HG03571 (cell line): ENCODE results near the gene KIDINS220.

ENCODE experiments used
- ATAC-seq: cut with Tn5 transposase; IDR thresholded peaks from one replicate; pipeline ENCODE4 v1.9.1; 2021; ENCODE audit not compliant: unreplicated experiment

KIDINS220 gene

DNA sequence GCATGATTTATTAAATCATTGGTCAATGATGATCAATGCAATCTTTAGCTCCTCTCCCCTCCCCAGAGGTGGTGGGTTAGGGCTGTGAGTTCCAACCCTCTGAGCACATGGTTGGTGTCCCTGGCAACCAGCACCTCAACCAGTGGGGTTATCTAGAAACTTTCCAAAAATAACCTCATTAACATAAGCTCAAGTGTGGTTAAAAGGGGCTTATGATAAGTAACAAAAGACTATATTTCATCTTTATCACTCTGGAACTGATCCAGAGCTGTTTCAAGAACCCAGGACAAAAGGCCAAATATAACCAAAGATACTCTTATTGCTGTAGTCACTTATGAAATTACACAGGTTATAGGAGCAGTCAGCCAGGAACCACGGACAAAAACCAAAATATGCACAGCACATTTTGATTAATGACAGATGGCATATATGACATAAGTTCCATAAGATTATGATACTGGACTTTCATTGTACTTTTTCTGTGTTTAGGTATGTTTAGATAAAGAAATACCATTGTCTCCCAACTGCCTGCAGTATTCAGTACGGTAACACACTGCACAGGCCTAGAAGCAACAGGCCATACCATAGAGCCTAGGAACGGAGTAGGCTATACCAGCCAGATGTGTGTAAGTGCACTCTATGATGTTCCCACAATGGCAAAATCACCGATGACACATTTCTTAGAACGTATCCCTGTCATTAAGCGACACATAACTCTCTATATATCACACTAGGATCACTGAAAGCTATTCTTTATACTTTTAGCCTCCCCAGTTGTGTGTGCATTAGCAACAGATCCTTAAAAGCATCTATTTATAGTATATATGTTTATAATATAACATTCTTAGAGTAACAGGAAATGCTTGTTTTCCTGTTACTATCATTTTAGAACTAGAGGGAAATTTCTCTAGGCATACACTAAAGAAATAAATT is 31.9 kb downstream of the KIDINS220 start:
- no peak for ATAC-seq

DNA sequence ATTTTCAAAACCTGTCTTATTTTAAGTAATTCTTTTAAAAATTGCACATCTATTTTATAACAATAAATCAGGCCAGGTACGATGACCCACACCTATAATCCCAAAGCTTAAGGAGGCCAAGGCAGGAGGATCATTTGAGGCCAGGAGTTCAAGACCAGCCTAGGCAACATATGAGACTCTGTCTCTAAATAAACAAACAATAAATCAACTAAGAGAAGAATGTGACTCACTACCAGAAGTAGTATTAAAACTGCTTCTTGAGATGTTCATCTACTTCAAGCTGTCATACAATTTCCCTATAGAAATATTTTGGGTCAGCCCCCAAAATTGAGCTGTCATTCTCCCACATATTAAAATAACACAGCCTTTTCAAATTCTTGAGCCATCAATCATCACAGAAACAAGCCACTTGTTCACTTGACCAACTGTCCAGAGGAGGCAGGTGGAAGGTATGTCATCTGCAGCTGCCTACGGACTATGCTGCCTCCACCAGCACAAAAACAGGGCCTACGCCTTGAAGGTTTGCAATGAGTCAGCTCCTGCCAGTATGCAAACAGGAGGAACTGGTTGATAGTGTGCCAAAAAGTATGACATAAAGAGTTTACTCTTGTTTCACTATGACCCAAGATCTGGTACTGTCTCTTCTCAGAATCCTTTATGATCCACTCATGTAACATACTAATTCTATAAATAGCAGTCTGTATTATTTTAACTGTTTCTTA is 33.6 kb downstream of the KIDINS220 start:
- ATAC-seq = peak; percentile 91

GRCh38 chr2:8802741-8803140 is 34.7 kb downstream of the KIDINS220 start:
- no peak for ATAC-seq

- ATAC-seq = no peak
These were observed 36.6 kb downstream of the KIDINS220 start for GRCh38 chr2:8800821-8801220.

GRCh38 chr2:8800218-8800617 is 37.2 kb downstream of the KIDINS220 start:
- ATAC-seq = no peak

DNA sequence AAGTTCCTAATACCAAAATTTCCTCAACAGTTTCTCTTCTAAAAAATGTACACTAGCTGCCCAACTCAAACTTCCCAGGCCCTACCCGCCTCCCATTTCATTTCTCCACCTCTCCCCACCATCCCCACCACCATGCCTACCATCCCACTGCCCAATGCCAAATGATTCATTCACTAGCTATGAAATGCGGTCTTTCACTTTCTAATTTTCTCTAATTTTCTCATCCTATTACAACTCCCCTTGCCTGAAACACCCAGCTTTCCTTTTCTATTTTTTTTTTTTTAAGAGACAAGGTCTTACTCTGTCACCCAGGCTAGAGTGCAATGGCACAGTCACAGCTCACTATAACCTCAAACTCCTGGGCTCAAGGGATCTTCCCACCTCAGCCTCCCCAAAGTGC is 38.4 kb downstream of the KIDINS220 start:
- no peak for ATAC-seq

GRCh38 chr2:8798393-8798792 is 39.0 kb downstream of the KIDINS220 start:
- ATAC-seq = no peak

DNA sequence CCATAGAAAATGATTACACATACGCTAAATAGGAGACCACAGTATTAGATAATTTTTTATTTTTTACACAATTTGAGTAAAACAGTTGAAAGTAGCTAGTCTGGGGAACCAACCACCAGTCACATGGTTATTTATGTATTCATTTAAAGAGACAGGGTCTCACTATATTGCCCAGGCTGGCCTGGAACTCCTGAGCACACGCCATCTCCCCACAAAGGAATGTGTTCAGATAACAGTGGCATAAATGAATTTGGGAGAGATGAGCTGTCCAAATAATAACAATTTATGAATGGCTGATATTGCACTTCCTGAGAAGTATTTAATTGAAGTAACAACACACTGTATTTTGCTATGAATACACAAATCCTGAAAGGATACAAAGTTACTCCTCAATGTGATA is 39.7 kb downstream of the KIDINS220 start:
- no peak for ATAC-seq

- ATAC-seq = no peak
These were observed 40.4 kb downstream of the KIDINS220 start for GRCh38 chr2:8796878-8797550.

GRCh38 chr2:8796315-8796848 is 41.0 kb downstream of the KIDINS220 start:
- no peak for ATAC-seq

DNA sequence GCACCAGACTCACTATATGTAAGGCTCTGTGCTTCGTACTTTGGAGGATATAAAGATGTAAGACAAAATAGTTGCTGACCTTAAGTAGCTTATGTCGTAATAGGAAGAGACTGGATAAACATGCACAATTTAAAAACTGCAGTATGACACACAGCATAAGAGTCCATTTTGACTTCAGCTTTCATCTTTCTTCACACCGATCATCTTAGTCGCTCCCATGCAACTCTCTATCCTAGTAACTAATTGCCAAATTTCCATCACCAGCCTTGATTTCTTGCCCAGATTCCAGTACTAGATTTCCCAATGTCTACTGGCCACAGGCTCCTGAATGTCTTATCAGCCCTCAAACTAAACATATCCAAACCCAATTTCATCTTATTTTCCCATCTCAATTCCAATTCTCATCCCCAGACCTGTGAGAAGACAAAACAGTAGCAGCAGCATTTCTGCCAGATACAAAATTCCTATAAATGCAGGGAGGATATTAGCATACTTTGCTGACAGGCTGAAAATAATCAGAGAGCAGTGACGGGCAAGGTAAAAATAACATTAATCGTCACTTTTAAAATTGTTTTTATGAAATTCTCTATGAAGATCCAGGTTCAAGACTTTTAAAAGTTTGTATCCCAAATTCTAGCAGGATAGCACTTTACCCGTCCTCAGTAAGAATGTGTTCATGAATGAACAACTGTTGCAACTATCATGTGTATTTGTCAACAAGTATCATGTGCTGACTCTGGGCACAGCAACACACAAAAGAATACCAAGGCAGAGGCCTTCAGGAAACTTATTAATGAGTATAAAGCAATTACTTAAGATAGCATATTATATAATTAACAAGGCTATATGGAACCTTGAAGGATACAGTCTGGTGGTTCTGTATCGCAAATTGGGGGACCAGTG is 42.2 kb downstream of the KIDINS220 start:
- no peak for ATAC-seq

DNA sequence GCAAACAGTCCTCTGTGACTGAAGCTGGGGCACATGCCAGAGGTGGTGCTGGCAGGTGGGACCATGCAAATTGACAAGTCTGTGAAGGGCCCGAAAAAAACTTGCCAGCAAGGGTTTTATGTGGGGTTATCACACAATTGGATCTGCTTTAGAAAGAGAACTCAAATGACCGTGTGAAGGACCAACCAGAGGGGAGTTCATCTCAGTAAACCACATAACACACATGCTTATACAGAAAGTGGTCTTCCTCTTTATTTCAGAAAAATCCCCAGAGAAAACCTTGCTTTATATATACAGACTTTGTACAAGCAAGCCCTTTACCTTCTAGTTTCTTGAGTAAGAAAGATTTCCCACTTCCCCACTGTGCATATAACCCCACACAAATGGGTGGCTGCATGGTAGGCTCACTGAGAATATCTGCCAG is 46.7 kb downstream of the KIDINS220 start:
- no peak for ATAC-seq

- no peak for ATAC-seq
These were observed 51.0 kb downstream of the KIDINS220 start for GRCh38 chr2:8786463-8786862.

GRCh38 chr2:8779795-8780671 is 57.4 kb downstream of the KIDINS220 start:
- no peak for ATAC-seq

GRCh38 chr2:8774371-8774770 is 63.0 kb downstream of the KIDINS220 start:
- ATAC-seq = no peak

DNA sequence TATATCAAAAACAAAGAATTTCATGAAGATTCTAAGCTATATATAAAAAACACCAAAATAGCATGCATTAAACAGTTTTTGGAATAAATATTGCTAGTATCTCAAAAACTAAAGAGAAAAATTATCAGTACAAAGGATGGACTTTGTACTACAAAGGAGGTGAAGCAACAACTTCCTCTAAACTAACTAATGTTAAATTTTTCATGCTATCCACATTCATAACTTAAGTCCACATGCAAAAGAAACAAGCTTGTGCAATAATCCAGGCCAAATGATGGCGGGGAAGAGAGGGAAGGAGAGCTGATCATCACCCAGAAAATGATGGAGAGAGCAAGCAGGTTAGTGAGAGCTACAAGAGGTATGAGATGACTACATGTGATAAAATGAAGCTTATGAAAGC is 70.1 kb downstream of the KIDINS220 start:
- no peak for ATAC-seq

DNA sequence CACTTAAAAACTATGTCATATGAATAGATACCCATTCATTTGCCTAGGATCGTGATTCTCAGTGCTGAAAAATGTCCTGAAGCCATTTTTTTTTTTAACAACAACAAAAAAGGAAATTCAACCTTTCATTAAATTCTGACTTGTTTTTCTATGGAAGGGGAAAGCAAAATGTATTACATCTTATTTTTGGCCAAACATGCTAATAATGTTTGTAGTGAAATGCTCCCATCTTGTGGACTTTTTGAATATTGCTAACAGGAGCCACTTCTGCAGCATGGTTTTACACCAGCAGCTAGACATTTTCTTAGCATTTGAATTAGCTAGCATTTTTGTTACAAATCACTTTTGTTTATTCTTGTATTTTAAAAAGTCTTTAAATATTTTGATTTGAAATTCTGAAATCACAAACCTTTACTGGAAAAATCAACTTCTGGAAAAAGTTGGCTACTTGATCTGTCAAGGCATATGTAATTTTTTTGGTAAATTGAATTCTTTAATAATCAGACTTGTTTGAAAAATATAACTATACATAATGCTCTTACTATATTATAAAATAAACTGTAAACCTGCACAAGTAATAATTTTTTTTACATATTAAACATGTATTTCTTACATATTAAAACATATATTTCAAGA is 75.8 kb downstream of the KIDINS220 start:
- ATAC-seq = no peak

DNA sequence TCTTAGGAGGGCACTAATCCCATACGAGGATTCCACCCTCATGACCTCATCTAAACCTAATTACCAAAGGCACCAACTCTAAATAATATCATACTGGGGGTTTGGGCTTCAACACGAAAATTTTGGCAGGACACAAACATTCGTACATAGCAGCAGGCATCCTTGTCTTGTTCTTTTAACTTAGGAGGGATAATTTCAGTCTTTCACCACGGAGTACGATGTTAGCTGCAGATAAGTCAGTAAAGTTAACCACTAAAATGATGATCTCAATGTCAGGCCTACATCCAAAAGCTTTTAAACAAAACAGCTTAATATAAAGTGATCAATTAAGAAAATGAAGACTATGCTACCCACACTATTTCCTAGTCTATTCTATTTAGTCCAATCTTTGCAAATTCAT is 80.7 kb downstream of the KIDINS220 start:
- no peak for ATAC-seq

DNA sequence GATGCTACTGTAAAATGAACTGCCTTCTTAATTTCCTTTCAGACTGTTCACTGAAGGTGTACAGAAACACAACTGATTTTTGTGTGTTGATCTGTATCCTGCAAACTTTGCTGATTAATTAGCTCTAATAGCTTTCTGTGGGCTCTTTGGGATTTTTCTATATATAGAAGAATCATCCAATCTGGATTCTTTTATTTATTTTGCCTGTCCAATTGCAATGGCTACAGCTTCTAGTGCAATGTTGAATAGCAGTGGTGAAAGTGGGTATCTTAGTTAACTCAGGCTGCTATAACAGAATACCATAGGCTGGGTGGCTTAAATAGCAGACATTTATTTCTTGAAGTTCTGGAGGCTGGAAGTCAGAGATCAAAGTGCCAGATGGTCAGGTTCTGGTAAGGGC is 81.2 kb downstream of the KIDINS220 start:
- no peak for ATAC-seq
